PC-3 (cell line): Measurements from ENCODE around the gene KRTAP10-10.

Experiments used
- EZH2 ChIP-seq: fragments of 300-600 bp; sonication (generic); IDR thresholded peaks from one replicate; pipeline ENCODE4 v1.6.1; 2017; ENCODE audit warnings: antibody characterized with exemption, mild to moderate bottlenecking, low read length; ENCODE audit not compliant: unreplicated experiment
- EZH2phosphoT487 ChIP-seq: fragments of 300-600 bp; sonication (generic); IDR thresholded peaks from 2 replicates; pipeline ENCODE4 v1.6.1; 2018; ENCODE audit warnings: mild to moderate bottlenecking, antibody characterized with exemption, low read length, borderline replicate concordance
- TF ChIP-seq, protein P1 (sequence below): fragments of 300-600 bp; sonication (generic); conservative IDR thresholded peaks from 2 replicates; pipeline ENCODE4 v1.5.1; 2017; ENCODE audit warnings: antibody characterized with exemption, low read depth, mild to moderate bottlenecking, low read length

DNA sequence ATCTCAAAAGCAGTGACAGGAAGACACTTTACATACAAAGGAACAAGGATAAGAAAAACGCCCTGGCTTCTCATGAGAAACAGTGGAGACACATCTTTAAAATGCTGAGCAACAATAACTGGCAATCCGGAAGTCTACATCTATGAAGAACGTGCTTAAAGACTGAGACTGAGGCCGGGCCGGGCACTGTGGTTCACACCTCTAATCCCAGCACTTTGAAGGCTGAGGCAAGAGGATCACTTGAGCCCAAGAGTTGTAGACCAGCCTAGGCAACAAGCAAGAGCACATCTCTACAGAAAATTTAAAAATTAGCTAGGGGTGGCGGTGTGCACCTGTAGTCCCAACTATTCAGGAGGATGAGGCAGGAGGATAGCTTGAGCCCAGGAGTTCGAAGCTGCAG is 46.9 kb downstream of the KRTAP10-10 start:
- TF ChIP-seq, protein P1, sequence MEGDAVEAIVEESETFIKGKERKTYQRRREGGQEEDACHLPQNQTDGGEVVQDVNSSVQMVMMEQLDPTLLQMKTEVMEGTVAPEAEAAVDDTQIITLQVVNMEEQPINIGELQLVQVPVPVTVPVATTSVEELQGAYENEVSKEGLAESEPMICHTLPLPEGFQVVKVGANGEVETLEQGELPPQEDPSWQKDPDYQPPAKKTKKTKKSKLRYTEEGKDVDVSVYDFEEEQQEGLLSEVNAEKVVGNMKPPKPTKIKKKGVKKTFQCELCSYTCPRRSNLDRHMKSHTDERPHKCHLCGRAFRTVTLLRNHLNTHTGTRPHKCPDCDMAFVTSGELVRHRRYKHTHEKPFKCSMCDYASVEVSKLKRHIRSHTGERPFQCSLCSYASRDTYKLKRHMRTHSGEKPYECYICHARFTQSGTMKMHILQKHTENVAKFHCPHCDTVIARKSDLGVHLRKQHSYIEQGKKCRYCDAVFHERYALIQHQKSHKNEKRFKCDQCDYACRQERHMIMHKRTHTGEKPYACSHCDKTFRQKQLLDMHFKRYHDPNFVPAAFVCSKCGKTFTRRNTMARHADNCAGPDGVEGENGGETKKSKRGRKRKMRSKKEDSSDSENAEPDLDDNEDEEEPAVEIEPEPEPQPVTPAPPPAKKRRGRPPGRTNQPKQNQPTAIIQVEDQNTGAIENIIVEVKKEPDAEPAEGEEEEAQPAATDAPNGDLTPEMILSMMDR = no peak
- TF ChIP-seq EZH2 = no peak
- TF ChIP-seq EZH2phosphoT487 = no peak
